ENCODE measurements around the gene ARHGEF18. TPM values are rescaled to one million over a fixed set of nuclear protein-coding genes. Genes with fewer than 3 reads are reported as not detected.
"Not testable (repeated sequence)": the region's sequence is repeated elsewhere in the genome, so short reads cannot be mapped to it uniquely, and the experiment has no call there.

Gene ARHGEF18
- total RNA-seq, 1 donor from 2014 or later = 30.6 TPM

- H3K36me3 Mint-ChIP-seq (ENCODE audit: low read depth) = no peaks in the 10 kb centered on the region
- DNase-seq = no peak
- peaks cover 6% of the 10 kb centered on the region for H3K27me3 Mint-ChIP-seq
- H3K4me3 Mint-ChIP-seq = no peak overlapping the region
- peaks cover 18% of the 10 kb centered on the region for H3K4me1 Mint-ChIP-seq
- H3K9me3 Mint-ChIP-seq = peaks cover 3% of the 10 kb centered on the region
- no peak overlapping the region for H3K27ac Mint-ChIP-seq
- intact Hi-C loops (cut with micrococcal nuclease) = no loop called here
Observed at GRCh38 chr19:7333198-7334118, 15.3 kb upstream of the ARHGEF18 start.

- Mint-ChIP-seq H3K27ac (no peak overlapping the region), H3K4me1 (peaks cover 26% of the 10 kb centered on the region)
- intact Hi-C loops (cut with micrococcal nuclease) = no loop called here
Observed at GRCh38 chr19:7336321-7336973, 12.3 kb upstream of the ARHGEF18 start.

GRCh38 chr19:7337380-7338194 lies 11.2 kb upstream of the ARHGEF18 start:
- Mint-ChIP-seq H3K9me3 (peaks cover 3% of the 10 kb centered on the region), H3K27ac (no peak overlapping the region), H3K36me3 (ENCODE audit: low read depth) (no peaks in the 10 kb centered on the region), H3K4me1 (peaks cover 26% of the 10 kb centered on the region), H3K4me3 (peak overlapping the region; percentile 12), H3K27me3 (peaks cover 9% of the 10 kb centered on the region)
- intact Hi-C loops (cut with micrococcal nuclease) = no loop called here
- peak; percentile 73 for DNase-seq

More at GRCh38 chr19:7336321-7336973, 12.3 kb upstream of the ARHGEF18 start:
- H3K4me3 Mint-ChIP-seq = no peak overlapping the region
- DNase-seq = no peak
- peaks cover 3% of the 10 kb centered on the region for H3K9me3 Mint-ChIP-seq
- peaks cover 9% of the 10 kb centered on the region for H3K27me3 Mint-ChIP-seq
- no peaks in the 10 kb centered on the region for H3K36me3 Mint-ChIP-seq (ENCODE audit: low read depth)

GRCh38 chr19:7340959-7341837 lies 7.5 kb upstream of the ARHGEF18 start:
- H3K4me1 Mint-ChIP-seq = peaks cover 47% of the 10 kb centered on the region
- H3K9me3 Mint-ChIP-seq = no peaks in the 10 kb centered on the region
- intact Hi-C loops (cut with micrococcal nuclease) = loop anchor here (1.0 kb wide), 2 partner anchors 192 to 239 kb away; no protein-coding TSS in a partner anchor
- H3K36me3 Mint-ChIP-seq (ENCODE audit: low read depth) = no peaks in the 10 kb centered on the region
- peaks cover 9% of the 10 kb centered on the region for H3K27me3 Mint-ChIP-seq
- no peak overlapping the region for H3K4me3 Mint-ChIP-seq
- peak; percentile 95 for DNase-seq
- no peak overlapping the region for H3K27ac Mint-ChIP-seq

GRCh38 chr19:7342143-7342542 lies 6.6 kb upstream of the ARHGEF18 start:
- Mint-ChIP-seq H3K9me3 (no peaks in the 10 kb centered on the region), H3K36me3 (ENCODE audit: low read depth) (no peaks in the 10 kb centered on the region), H3K4me1 (peaks cover 49% of the 10 kb centered on the region), H3K27ac (no peak overlapping the region), H3K4me3 (no peak overlapping the region), H3K27me3 (peaks cover 6% of the 10 kb centered on the region)
- DNase-seq = no peak
- intact Hi-C loops (cut with micrococcal nuclease) = no loop called here

- intact Hi-C loops (cut with micrococcal nuclease) = loop anchor here (5.0 kb wide), 1 partner anchor 149 kb away; no protein-coding TSS in a partner anchor
Observed at GRCh38 chr19:7346488-7346971, 2.2 kb upstream of the ARHGEF18 start.

GRCh38 chr19:7346997-7347396 lies 1.7 kb upstream of the ARHGEF18 start:
- not testable (repeated sequence) for DNase-seq, H3K9me3 Mint-ChIP-seq, H3K27me3 Mint-ChIP-seq
- H3K36me3 Mint-ChIP-seq (ENCODE audit: low read depth) = peaks cover 11% of the 10 kb centered on the region
- H3K4me1 Mint-ChIP-seq = peaks cover 57% of the 10 kb centered on the region
- H3K27ac Mint-ChIP-seq = peak overlapping the region; percentile 6
- H3K4me3 Mint-ChIP-seq = peak overlapping the region; percentile 74
- intact Hi-C loops (cut with micrococcal nuclease) = loop anchor here (5.0 kb wide), 1 partner anchor 150 kb away; no protein-coding TSS in a partner anchor

More at GRCh38 chr19:7346488-7346971, 2.2 kb upstream of the ARHGEF18 start:
- peaks cover 54% of the 10 kb centered on the region for H3K4me1 Mint-ChIP-seq
- H3K27ac Mint-ChIP-seq = peak overlapping the region; percentile 6
- no peak for DNase-seq
- H3K4me3 Mint-ChIP-seq = peak overlapping the region; percentile 74
- peaks cover 2% of the 10 kb centered on the region for H3K27me3 Mint-ChIP-seq
- H3K36me3 Mint-ChIP-seq (ENCODE audit: low read depth) = peaks cover 8% of the 10 kb centered on the region
- no peaks in the 10 kb centered on the region for H3K9me3 Mint-ChIP-seq

- no peaks in the 10 kb centered on the region for H3K27me3 Mint-ChIP-seq
- H3K4me3 Mint-ChIP-seq = peak overlapping the region; percentile 94
- no peak for DNase-seq
- H3K36me3 Mint-ChIP-seq (ENCODE audit: low read depth) = peaks cover 18% of the 10 kb centered on the region
- H3K4me1 Mint-ChIP-seq = peaks cover 60% of the 10 kb centered on the region
- peak overlapping the region; percentile 95 for H3K27ac Mint-ChIP-seq
- no peaks in the 10 kb centered on the region for H3K9me3 Mint-ChIP-seq
- intact Hi-C loops (cut with micrococcal nuclease) = loop anchor here (5.0 kb wide), 1 partner anchor 152 kb away; no protein-coding TSS in a partner anchor
Observed at GRCh38 chr19:7349231-7349591, 474 bp downstream of the ARHGEF18 start.

- intact Hi-C loops (cut with micrococcal nuclease) = loop anchor here (5.0 to 10.0 kb wide), 2 partner anchors 153 to 455 kb away; no protein-coding TSS in a partner anchor
- Mint-ChIP-seq H3K27ac (peak overlapping the region; percentile 95), H3K4me3 (peak overlapping the region; percentile 94), H3K9me3 (no peaks in the 10 kb centered on the region), H3K27me3 (no peaks in the 10 kb centered on the region), H3K36me3 (ENCODE audit: low read depth) (peaks cover 27% of the 10 kb centered on the region), H3K4me1 (peaks cover 57% of the 10 kb centered on the region)
- peak; percentile 82 for DNase-seq
Observed at GRCh38 chr19:7349961-7350711, 1.4 kb downstream of the ARHGEF18 start.

- Mint-ChIP-seq H3K4me1 (peaks cover 42% of the 10 kb centered on the region), H3K27me3 (no peaks in the 10 kb centered on the region), H3K27ac (peak overlapping the region; percentile 21), H3K4me3 (peak overlapping the region; percentile 94), H3K9me3 (no peaks in the 10 kb centered on the region), H3K36me3 (ENCODE audit: low read depth) (peaks cover 30% of the 10 kb centered on the region)
- intact Hi-C loops (cut with micrococcal nuclease) = loop anchor here (10.0 kb wide), 1 partner anchor 453 kb away; no protein-coding TSS in a partner anchor
- DNase-seq = no peak
Observed at GRCh38 chr19:7351861-7352260, 3.1 kb downstream of the ARHGEF18 start.

GRCh38 chr19:7355151-7355820 lies 6.5 kb downstream of the ARHGEF18 start:
- Mint-ChIP-seq H3K4me1 (peaks cover 22% of the 10 kb centered on the region), H3K27me3 (no peaks in the 10 kb centered on the region)

More at GRCh38 chr19:7355151-7355820, 6.5 kb downstream of the ARHGEF18 start:
- intact Hi-C loops (cut with micrococcal nuclease) = loop anchor here (10.0 kb wide), 1 partner anchor 450 kb away; no protein-coding TSS in a partner anchor
- no peak overlapping the region for H3K4me3 Mint-ChIP-seq
- no peak overlapping the region for H3K27ac Mint-ChIP-seq
- peaks cover 8% of the 10 kb centered on the region for H3K9me3 Mint-ChIP-seq
- DNase-seq = no peak
- peaks cover 42% of the 10 kb centered on the region for H3K36me3 Mint-ChIP-seq (ENCODE audit: low read depth)

Data from activated CD4-positive, alpha-beta T cell treated with anti-CD3 and anti-CD28 coated beads, Interleukin-2, amount 10 ng/mL, durations not matched to agents 24 days and 14 days (primary cell).